WTC11 (cell line): Measurements from ENCODE around the gene SHROOM3. TPM values are rescaled to one million over a fixed set of nuclear protein-coding genes. Genes with fewer than 3 reads are reported as not detected.
A peak's percentile ranks its signal among the peaks of the same experiment; 100 is the strongest.

Experiments
- ATAC-seq: fragments of 200-7000 bp; cut with Tn5 transposase; 2 replicates; pipeline ENCODE4 v1.10.0; 2021; ENCODE audit warnings: mild to moderate bottlenecking, moderate library complexity
- CTCF ChIA-PET: fragments of 300-600 bp; sonication (Branson Sonifier 250); formaldehyde crosslinking; loops from one replicate; lab custom pipeline; 2021; ENCODE audit warnings: antibody characterized with exemption; lab: Charles Lee
- POLR2A ChIA-PET: fragments of 350-600 bp; sonication (Branson Sonifier 250); formaldehyde crosslinking; loops from one replicate; lab custom pipeline; 2021; ENCODE audit warnings: antibody characterized with exemption; lab: Charles Lee
- DNase-seq: peaks from one replicate; pipeline ENCODE4 v3.0.0; 2021; ENCODE audit warnings: low spot score
- H3K27ac Mint-ChIP-seq: 2 replicates; pipeline ENCODE4 v1.8.0; 2021; ENCODE audit warnings: mixed read lengths
- H3K27me3 Mint-ChIP-seq: 2 replicates; pipeline ENCODE4 v1.8.0; 2021; ENCODE audit warnings: low read depth, mild to moderate bottlenecking, moderate library complexity, mixed read lengths
- H3K36me3 Mint-ChIP-seq: 2 replicates; pipeline ENCODE4 v1.8.0; 2021; ENCODE audit warnings: mixed read lengths
- H3K4me1 Mint-ChIP-seq: 2 replicates; pipeline ENCODE4 v1.8.0; 2022; ENCODE audit warnings: mixed read lengths
- H3K4me3 Mint-ChIP-seq: 2 replicates; pipeline ENCODE4 v1.8.0; 2021; ENCODE audit warnings: mild to moderate bottlenecking, moderate library complexity, mixed read lengths
- H3K9me3 Mint-ChIP-seq: 2 replicates; pipeline ENCODE4 v1.8.0; 2021; ENCODE audit warnings: mixed read lengths
- CBFB ChIP-seq: sonication (generic); formaldehyde crosslinking; IDR thresholded peaks from 2 replicates; pipeline ENCODE4 v1.8.1; 2022; ENCODE audit warnings: mild to moderate bottlenecking, low read depth, missing genetic modification reagents
- CREB1 ChIP-seq: sonication (generic); formaldehyde crosslinking; IDR thresholded peaks from 2 replicates; pipeline ENCODE4 v1.8.0; 2023; ENCODE audit warnings: mild to moderate bottlenecking, missing genetic modification reagents
- ESRRA ChIP-seq: sonication (generic); formaldehyde crosslinking; IDR thresholded peaks from 2 replicates; pipeline ENCODE4 v1.8.1; 2022; ENCODE audit warnings: mild to moderate bottlenecking, missing genetic modification reagents, borderline replicate concordance
- ETV6 ChIP-seq: sonication (generic); formaldehyde crosslinking; IDR thresholded peaks from 2 replicates; pipeline ENCODE4 v1.8.1; 2022; ENCODE audit warnings: mild to moderate bottlenecking, missing genetic modification reagents
- FOXJ3 ChIP-seq: sonication (generic); formaldehyde crosslinking; IDR thresholded peaks from 2 replicates; pipeline ENCODE4 v1.9.0; 2021; ENCODE audit warnings: missing genetic modification reagents, mild to moderate bottlenecking, borderline replicate concordance
- JAZF1 ChIP-seq: fragments of 250-450 bp; sonication (Bioruptor Pico); IDR thresholded peaks from 2 replicates; pipeline ENCODE4 v1.9.0; 2021; ENCODE audit warnings: moderate library complexity, mild to moderate bottlenecking, inconsistent platforms
- KAT7 ChIP-seq: sonication (generic); formaldehyde crosslinking; IDR thresholded peaks from 2 replicates; pipeline ENCODE4 v1.8.1; 2023; ENCODE audit warnings: missing genetic modification reagents, mild to moderate bottlenecking, borderline replicate concordance
- TP53 ChIP-seq: sonication (generic); formaldehyde crosslinking; IDR thresholded peaks from 2 replicates; pipeline ENCODE4 v1.8.1; 2023; ENCODE audit warnings: mild to moderate bottlenecking, missing genetic modification reagents
- ZNF138 ChIP-seq: sonication (generic); formaldehyde crosslinking; conservative IDR thresholded peaks from 2 replicates; pipeline ENCODE4 v1.8.1; 2022; ENCODE audit warnings: mild to moderate bottlenecking, moderate library complexity, missing genetic modification reagents
- ZNF219 ChIP-seq: sonication (generic); formaldehyde crosslinking; IDR thresholded peaks from 2 replicates; pipeline ENCODE4 v1.8.0; 2023; ENCODE audit warnings: missing genetic modification reagents, mild to moderate bottlenecking, borderline replicate concordance
- ZNF423 ChIP-seq: fragments of 250-450 bp; sonication (Bioruptor Pico); IDR thresholded peaks from 2 replicates; pipeline ENCODE4 v2.1.2; 2022; ENCODE audit warnings: mild to moderate bottlenecking, moderate library complexity
- total RNA-seq: library from RNA; stranded (reverse); gene quantifications from 3 replicates; pipeline ENCODE4 v1.2.3, GENCODE V29; 2021
- TF ChIP-seq, protein P1 (sequence below): fragments of 250-450 bp; sonication (Bioruptor Pico); IDR thresholded peaks from 2 replicates; pipeline ENCODE4 v1.8.0; 2021; ENCODE audit warnings: mild to moderate bottlenecking
- TF ChIP-seq, protein P2 (sequence below): sonication (generic); formaldehyde crosslinking; IDR thresholded peaks from 2 replicates; pipeline ENCODE4 v1.8.0; 2023; ENCODE audit warnings: mild to moderate bottlenecking, missing genetic modification reagents
- TF ChIP-seq, protein P3 (sequence below): sonication (generic); formaldehyde crosslinking; IDR thresholded peaks from 2 replicates; pipeline ENCODE4 v1.8.1; 2023; ENCODE audit warnings: mild to moderate bottlenecking, missing genetic modification reagents, moderate library complexity
- TF ChIP-seq, protein P4 (sequence below): sonication (generic); formaldehyde crosslinking; IDR thresholded peaks from 2 replicates; pipeline ENCODE4 v1.8.1; 2023; ENCODE audit warnings: mild to moderate bottlenecking, missing genetic modification reagents
- TF ChIP-seq, protein P5 (sequence below): sonication (generic); formaldehyde crosslinking; IDR thresholded peaks from 2 replicates; pipeline ENCODE4 v1.8.1; 2022; ENCODE audit warnings: missing genetic modification reagents, borderline replicate concordance
- TF ChIP-seq, protein P6 (sequence below): sonication (generic); formaldehyde crosslinking; IDR thresholded peaks from 2 replicates; pipeline ENCODE4 v1.8.1; 2022; ENCODE audit warnings: low read depth, missing genetic modification reagents, borderline replicate concordance

The SHROOM3 gene
- total RNA-seq, 1 experiment from 2014 or later: 71.9 TPM

DNA sequence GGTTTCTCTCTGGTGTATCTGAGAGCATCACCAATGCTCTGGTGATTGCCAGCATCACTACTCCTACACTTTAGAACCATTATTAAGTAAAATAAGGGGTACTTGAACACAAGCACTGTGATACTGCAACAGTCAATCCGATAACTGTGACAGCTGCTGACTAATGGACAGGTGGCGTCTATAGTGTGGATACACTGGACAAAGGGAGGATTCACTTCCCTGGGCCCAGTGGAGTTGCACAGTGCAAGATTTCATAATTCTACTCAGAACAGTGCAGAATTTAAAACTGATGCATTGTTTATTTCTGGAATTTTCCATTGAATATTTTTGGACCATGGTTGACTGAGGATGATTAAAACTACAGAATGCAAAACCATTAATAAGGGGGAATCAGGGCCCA is 97.8 kb downstream of the SHROOM3 start (continued):
- TF ChIP-seq, protein P1, sequence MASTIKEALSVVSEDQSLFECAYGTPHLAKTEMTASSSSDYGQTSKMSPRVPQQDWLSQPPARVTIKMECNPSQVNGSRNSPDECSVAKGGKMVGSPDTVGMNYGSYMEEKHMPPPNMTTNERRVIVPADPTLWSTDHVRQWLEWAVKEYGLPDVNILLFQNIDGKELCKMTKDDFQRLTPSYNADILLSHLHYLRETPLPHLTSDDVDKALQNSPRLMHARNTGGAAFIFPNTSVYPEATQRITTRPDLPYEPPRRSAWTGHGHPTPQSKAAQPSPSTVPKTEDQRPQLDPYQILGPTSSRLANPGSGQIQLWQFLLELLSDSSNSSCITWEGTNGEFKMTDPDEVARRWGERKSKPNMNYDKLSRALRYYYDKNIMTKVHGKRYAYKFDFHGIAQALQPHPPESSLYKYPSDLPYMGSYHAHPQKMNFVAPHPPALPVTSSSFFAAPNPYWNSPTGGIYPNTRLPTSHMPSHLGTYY (CRISPR knock-in tag): no peak
- TF ChIP-seq FOXJ3: no peak

DNA sequence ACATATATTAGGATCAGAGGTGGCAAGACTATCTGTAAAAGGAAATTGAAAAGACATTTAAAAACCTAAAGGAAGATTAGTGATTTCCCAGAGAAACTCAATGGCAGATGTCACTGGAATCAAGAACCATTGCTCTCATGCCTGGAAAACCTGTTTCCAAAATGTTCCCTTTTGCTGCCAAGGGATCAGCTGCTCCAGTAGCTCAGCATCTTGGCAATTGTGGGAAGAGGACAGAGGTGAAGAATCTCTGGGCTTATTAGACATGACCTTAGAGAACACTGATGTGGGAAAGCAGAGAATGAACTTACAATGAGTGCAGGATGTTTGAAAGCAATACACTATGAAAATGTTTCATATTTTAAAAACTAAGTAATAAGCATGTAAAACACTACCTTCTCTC is 98.3 kb downstream of the SHROOM3 start:
- Mint-ChIP-seq H3K27me3 (no peaks in the 10 kb centered on the region), H3K9me3 (peaks cover 4% of the 10 kb centered on the region), H3K27ac (no peak overlapping the region), H3K4me3 (no peak overlapping the region), H3K4me1 (peaks cover 23% of the 10 kb centered on the region), H3K36me3 (no peaks in the 10 kb centered on the region)
- ChIA-PET CTCF (no interaction called here), POLR2A (no interaction called here)
- ATAC-seq: no peak
- TF ChIP-seq, protein P2, sequence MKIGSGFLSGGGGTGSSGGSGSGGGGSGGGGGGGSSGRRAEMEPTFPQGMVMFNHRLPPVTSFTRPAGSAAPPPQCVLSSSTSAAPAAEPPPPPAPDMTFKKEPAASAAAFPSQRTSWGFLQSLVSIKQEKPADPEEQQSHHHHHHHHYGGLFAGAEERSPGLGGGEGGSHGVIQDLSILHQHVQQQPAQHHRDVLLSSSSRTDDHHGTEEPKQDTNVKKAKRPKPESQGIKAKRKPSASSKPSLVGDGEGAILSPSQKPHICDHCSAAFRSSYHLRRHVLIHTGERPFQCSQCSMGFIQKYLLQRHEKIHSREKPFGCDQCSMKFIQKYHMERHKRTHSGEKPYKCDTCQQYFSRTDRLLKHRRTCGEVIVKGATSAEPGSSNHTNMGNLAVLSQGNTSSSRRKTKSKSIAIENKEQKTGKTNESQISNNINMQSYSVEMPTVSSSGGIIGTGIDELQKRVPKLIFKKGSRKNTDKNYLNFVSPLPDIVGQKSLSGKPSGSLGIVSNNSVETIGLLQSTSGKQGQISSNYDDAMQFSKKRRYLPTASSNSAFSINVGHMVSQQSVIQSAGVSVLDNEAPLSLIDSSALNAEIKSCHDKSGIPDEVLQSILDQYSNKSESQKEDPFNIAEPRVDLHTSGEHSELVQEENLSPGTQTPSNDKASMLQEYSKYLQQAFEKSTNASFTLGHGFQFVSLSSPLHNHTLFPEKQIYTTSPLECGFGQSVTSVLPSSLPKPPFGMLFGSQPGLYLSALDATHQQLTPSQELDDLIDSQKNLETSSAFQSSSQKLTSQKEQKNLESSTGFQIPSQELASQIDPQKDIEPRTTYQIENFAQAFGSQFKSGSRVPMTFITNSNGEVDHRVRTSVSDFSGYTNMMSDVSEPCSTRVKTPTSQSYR (CRISPR knock-in tag): no peak
- DNase-seq: no peak

DNA sequence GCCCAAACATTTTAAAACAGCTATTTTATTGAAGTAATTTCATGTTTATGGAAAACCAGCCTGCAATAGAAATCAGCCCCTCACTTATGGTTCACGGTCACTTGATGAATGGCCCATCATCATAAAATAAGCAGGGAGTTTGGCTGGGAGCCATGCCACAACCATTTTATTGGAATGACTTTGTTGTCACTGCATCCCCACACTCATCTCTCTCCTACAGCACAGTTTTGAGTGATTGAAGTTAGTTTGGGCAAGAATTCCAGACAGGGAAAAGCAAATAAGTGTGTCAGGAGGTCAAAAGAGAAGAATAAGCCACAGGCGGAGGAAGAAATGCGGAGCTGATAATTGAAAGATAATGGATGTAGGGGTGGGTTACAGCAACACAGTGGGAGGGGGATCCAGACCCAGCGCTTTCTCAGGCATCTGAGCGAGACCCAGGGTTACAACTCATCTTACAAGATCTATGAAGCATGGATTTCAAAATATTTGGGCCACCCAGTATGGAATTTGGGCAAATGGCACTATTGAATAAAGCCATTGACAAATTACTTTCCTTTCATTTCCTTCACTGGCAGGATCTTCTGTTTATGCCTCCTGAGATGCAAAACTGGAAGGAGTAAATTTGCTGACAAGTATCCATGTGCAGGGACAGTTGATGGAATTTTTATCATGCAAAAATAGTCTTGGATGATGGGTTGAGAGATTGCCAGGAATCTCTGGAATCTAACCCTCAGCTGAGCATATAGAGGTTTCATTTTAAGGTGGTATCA is 100.8 kb downstream of the SHROOM3 start:
- CTCF ChIA-PET: no interaction called here

DNA sequence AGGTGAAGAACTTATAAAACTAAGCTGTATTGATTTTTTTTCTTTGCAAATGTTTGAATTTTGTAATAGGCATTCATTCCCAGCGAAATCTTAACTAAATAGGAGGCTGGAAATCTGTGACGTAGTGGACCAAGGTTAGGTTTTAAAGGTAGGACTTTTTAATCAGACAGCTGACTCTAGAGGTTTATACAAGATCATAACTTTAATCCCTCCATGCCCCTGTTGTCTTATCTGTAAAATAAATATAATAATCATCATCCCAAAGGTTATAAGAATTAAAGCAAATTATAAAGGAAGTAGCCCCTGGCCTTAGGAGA is 101.3 kb downstream of the SHROOM3 start:
- H3K27ac Mint-ChIP-seq: no peak overlapping the region
- no peak overlapping the region for H3K4me3 Mint-ChIP-seq
- H3K4me1 Mint-ChIP-seq: peaks cover 36% of the 10 kb centered on the region
- ATAC-seq (no peak), DNase-seq (no peak)
- no peaks in the 10 kb centered on the region for H3K27me3 Mint-ChIP-seq
- ChIA-PET CTCF (no interaction called here), POLR2A (no interaction called here)
- H3K36me3 Mint-ChIP-seq: no peaks in the 10 kb centered on the region
- no peaks in the 10 kb centered on the region for H3K9me3 Mint-ChIP-seq
- TF ChIP-seq, protein P3, sequence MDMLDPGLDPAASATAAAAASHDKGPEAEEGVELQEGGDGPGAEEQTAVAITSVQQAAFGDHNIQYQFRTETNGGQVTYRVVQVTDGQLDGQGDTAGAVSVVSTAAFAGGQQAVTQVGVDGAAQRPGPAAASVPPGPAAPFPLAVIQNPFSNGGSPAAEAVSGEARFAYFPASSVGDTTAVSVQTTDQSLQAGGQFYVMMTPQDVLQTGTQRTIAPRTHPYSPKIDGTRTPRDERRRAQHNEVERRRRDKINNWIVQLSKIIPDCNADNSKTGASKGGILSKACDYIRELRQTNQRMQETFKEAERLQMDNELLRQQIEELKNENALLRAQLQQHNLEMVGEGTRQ (CRISPR knock-in tag): no peak
- no peak for TF ChIP-seq ETV6 (CRISPR knock-in tag)
- no peak for TF ChIP-seq JAZF1 (CRISPR knock-in tag)
- TF ChIP-seq, protein P1 (CRISPR knock-in tag): no peak
- TF ChIP-seq, protein P4, sequence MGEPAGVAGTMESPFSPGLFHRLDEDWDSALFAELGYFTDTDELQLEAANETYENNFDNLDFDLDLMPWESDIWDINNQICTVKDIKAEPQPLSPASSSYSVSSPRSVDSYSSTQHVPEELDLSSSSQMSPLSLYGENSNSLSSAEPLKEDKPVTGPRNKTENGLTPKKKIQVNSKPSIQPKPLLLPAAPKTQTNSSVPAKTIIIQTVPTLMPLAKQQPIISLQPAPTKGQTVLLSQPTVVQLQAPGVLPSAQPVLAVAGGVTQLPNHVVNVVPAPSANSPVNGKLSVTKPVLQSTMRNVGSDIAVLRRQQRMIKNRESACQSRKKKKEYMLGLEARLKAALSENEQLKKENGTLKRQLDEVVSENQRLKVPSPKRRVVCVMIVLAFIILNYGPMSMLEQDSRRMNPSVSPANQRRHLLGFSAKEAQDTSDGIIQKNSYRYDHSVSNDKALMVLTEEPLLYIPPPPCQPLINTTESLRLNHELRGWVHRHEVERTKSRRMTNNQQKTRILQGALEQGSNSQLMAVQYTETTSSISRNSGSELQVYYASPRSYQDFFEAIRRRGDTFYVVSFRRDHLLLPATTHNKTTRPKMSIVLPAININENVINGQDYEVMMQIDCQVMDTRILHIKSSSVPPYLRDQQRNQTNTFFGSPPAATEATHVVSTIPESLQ (CRISPR knock-in tag): no peak
- TF ChIP-seq, protein P5, sequence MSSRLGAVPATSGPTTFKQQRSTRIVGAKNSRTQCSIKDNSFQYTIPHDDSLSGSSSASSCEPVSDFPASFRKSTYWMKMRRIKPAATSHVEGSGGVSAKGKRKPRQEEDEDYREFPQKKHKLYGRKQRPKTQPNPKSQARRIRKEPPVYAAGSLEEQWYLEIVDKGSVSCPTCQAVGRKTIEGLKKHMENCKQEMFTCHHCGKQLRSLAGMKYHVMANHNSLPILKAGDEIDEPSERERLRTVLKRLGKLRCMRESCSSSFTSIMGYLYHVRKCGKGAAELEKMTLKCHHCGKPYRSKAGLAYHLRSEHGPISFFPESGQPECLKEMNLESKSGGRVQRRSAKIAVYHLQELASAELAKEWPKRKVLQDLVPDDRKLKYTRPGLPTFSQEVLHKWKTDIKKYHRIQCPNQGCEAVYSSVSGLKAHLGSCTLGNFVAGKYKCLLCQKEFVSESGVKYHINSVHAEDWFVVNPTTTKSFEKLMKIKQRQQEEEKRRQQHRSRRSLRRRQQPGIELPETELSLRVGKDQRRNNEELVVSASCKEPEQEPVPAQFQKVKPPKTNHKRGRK: no peak
- no peak for TF ChIP-seq KAT7
- TF ChIP-seq ZNF423: no peak
- no peak for TF ChIP-seq ESRRA (CRISPR knock-in tag)
- no peak for TF ChIP-seq TP53 (CRISPR knock-in tag)
- TF ChIP-seq CREB1 (CRISPR knock-in tag): no peak
- TF ChIP-seq CBFB (CRISPR knock-in tag): no peak
- TF ChIP-seq ZNF219 (CRISPR knock-in tag): no peak
- no peak for TF ChIP-seq FOXJ3
- no peak for TF ChIP-seq ZNF138

More for the DNA sequence above, 100.8 kb downstream of the SHROOM3 start:
- H3K4me3 Mint-ChIP-seq: no peak overlapping the region
- TF ChIP-seq, protein P6, sequence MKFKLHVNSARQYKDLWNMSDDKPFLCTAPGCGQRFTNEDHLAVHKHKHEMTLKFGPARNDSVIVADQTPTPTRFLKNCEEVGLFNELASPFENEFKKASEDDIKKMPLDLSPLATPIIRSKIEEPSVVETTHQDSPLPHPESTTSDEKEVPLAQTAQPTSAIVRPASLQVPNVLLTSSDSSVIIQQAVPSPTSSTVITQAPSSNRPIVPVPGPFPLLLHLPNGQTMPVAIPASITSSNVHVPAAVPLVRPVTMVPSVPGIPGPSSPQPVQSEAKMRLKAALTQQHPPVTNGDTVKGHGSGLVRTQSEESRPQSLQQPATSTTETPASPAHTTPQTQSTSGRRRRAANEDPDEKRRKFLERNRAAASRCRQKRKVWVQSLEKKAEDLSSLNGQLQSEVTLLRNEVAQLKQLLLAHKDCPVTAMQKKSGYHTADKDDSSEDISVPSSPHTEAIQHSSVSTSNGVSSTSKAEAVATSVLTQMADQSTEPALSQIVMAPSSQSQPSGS (CRISPR knock-in tag): no peak
- no peaks in the 10 kb centered on the region for H3K9me3 Mint-ChIP-seq
- no peak for ATAC-seq
- no peaks in the 10 kb centered on the region for H3K27me3 Mint-ChIP-seq
- H3K36me3 Mint-ChIP-seq: no peaks in the 10 kb centered on the region
- peak overlapping the region; percentile 19; the same call in 1 of the 2 replicates for H3K27ac Mint-ChIP-seq
- H3K4me1 Mint-ChIP-seq: peaks cover 34% of the 10 kb centered on the region
- DNase-seq: no peak
- POLR2A ChIA-PET: no interaction called here
